ENCODE data around the gene TMEM61.
A peak's percentile ranks its signal among the peaks of the same experiment; 100 is the strongest.

Gene TMEM61

GRCh38 chr1:54996869-54997710 is 16.7 kb downstream of the TMEM61 start:
- Histone ChIP-seq H3K9ac (no peak overlapping the region), H3K36me3 (ENCODE audit: control insufficient read depth, insufficient read depth, low read length) (no peaks in the 10 kb centered on the region), H3K79me2 (no peaks in the 10 kb centered on the region), H3K27me3 (ENCODE audit: control insufficient read depth, insufficient read depth, low read length) (no peaks in the 10 kb centered on the region), H2AFZ (peak overlapping the region; percentile 50), H3K4me1 (no peaks in the 10 kb centered on the region), H3K4me2 (ENCODE audit: low read length) (no peak overlapping the region), H3K4me3 (ENCODE audit: low read depth, low read length) (no peak overlapping the region), H3K9me3 (ENCODE audit: control insufficient read depth, low read length) (no peaks in the 10 kb centered on the region), H3K27ac (no peak overlapping the region)
- TF ChIP-seq, protein P1, sequence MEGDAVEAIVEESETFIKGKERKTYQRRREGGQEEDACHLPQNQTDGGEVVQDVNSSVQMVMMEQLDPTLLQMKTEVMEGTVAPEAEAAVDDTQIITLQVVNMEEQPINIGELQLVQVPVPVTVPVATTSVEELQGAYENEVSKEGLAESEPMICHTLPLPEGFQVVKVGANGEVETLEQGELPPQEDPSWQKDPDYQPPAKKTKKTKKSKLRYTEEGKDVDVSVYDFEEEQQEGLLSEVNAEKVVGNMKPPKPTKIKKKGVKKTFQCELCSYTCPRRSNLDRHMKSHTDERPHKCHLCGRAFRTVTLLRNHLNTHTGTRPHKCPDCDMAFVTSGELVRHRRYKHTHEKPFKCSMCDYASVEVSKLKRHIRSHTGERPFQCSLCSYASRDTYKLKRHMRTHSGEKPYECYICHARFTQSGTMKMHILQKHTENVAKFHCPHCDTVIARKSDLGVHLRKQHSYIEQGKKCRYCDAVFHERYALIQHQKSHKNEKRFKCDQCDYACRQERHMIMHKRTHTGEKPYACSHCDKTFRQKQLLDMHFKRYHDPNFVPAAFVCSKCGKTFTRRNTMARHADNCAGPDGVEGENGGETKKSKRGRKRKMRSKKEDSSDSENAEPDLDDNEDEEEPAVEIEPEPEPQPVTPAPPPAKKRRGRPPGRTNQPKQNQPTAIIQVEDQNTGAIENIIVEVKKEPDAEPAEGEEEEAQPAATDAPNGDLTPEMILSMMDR (IDR thresholded peaks at IDR 0.05): no peak

DNA sequence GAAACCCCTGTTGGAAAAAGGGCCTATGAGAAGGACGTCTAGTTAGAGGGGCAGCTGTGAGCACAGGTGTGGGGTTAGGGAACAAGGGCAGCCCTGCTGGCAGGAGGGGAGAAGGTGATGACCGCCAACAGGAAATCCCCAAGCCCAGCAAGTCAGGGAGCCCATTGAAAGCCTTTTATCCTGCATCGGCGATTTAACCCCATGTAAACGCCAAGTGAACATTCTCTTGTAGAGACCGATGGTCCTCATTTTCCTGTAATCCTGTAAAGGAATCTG is 17.2 kb downstream of the TMEM61 start:
- no peaks in the 10 kb centered on the region for H3K36me3 ChIP-seq (ENCODE audit: control insufficient read depth, insufficient read depth, low read length)
- TF ChIP-seq, protein P1 (IDR thresholded peaks at IDR 0.05): no peak
- no peak overlapping the region for H2AFZ ChIP-seq
- H3K79me2 ChIP-seq: no peaks in the 10 kb centered on the region
- no peaks in the 10 kb centered on the region for H3K27me3 ChIP-seq (ENCODE audit: control insufficient read depth, insufficient read depth, low read length)
- no peak overlapping the region for H3K27ac ChIP-seq
- H3K4me1 ChIP-seq: no peaks in the 10 kb centered on the region
- no peak overlapping the region for H3K4me3 ChIP-seq (ENCODE audit: low read depth, low read length)
- H3K9ac ChIP-seq: no peak overlapping the region
- no peak overlapping the region for H3K4me2 ChIP-seq (ENCODE audit: low read length)
- H3K9me3 ChIP-seq (ENCODE audit: control insufficient read depth, low read length): no peaks in the 10 kb centered on the region

GRCh38 chr1:54998100-54998499 is 17.7 kb downstream of the TMEM61 start:
- H3K27ac ChIP-seq: no peak overlapping the region
- no peak overlapping the region for H3K4me3 ChIP-seq (ENCODE audit: low read depth, low read length)
- H3K4me2 ChIP-seq (ENCODE audit: low read length): no peak overlapping the region
- no peaks in the 10 kb centered on the region for H3K36me3 ChIP-seq (ENCODE audit: control insufficient read depth, insufficient read depth, low read length)
- no peak overlapping the region for H3K9ac ChIP-seq
- no peaks in the 10 kb centered on the region for H3K4me1 ChIP-seq
- H2AFZ ChIP-seq: no peak overlapping the region
- no peaks in the 10 kb centered on the region for H3K9me3 ChIP-seq (ENCODE audit: control insufficient read depth, low read length)
- H3K79me2 ChIP-seq: no peaks in the 10 kb centered on the region
- TF ChIP-seq, protein P1 (IDR thresholded peaks at IDR 0.05): no peak
- H3K27me3 ChIP-seq (ENCODE audit: control insufficient read depth, insufficient read depth, low read length): no peaks in the 10 kb centered on the region

- no peaks in the 10 kb centered on the region for H3K27me3 ChIP-seq (ENCODE audit: control insufficient read depth, insufficient read depth, low read length)
- no peaks in the 10 kb centered on the region for H3K79me2 ChIP-seq
- H3K4me3 ChIP-seq (ENCODE audit: low read depth, low read length): no peak within 1 kb of the TSS
- H3K9me3 ChIP-seq (ENCODE audit: control insufficient read depth, low read length): no peaks in the 10 kb centered on the region
- no peaks in the 10 kb centered on the region for H3K4me1 ChIP-seq
- no peak within 1 kb of the TSS for H3K27ac ChIP-seq
- H3K36me3 ChIP-seq (ENCODE audit: control insufficient read depth, insufficient read depth, low read length): no peaks in the 10 kb centered on the region
- TF ChIP-seq, protein P1 (IDR thresholded peaks at IDR 0.05): no peak
- H2AFZ ChIP-seq: no peak within 1 kb of the TSS
- H3K4me2 ChIP-seq (ENCODE audit: low read length): no peak within 1 kb of the TSS
- no peak within 1 kb of the TSS for H3K9ac ChIP-seq
Measured at GRCh38 chr1:54998677-54999076, 18.2 kb downstream of the TMEM61 start, which contains the start of gene BSND. Gene BSND, plus strand, starts transcription at chr1:54998933. Its CDS starts 254 bp downstream, at chr1:54999187.
